Activated B cell treated with CpG ODN at 0.5 μM for 24 hours (primary cell): ENCODE measurements around the gene ELAPOR1. TPM values are rescaled to one million over a fixed set of nuclear protein-coding genes. Genes with fewer than 3 reads are reported as not detected.

ENCODE experiments used
- ATAC-seq: fragments of 200-7000 bp; cut with Tn5 transposase; one replicate; pipeline ENCODE4 v1.10.0; 2021; ENCODE audit warnings: low read depth, mild to moderate bottlenecking, moderate library complexity
- CTCF ChIA-PET: fragments of 350-600 bp; sonication (Branson Sonifier 250); formaldehyde crosslinking; loops from one replicate; lab custom pipeline; 2021; ENCODE audit warnings: antibody characterized with exemption; lab: Charles Lee
- POLR2A ChIA-PET: fragments of 350-600 bp; sonication (Branson Sonifier 250); formaldehyde crosslinking; loops from one replicate; lab custom pipeline; 2021; ENCODE audit warnings: antibody characterized with exemption; lab: Charles Lee
- DNase-seq: peaks from one replicate; pipeline ENCODE4 v3.0.0; 2022
- H3K27ac Mint-ChIP-seq: one replicate; pipeline ENCODE4 v1.8.0; 2020; ENCODE audit warnings: mixed read lengths
- H3K27me3 Mint-ChIP-seq: one replicate; pipeline ENCODE4 v1.8.0; 2021; ENCODE audit warnings: mixed read lengths
- H3K36me3 Mint-ChIP-seq: one replicate; pipeline ENCODE4 v1.8.0; 2021; ENCODE audit warnings: low read depth, mixed read lengths
- H3K4me1 Mint-ChIP-seq: one replicate; pipeline ENCODE4 v1.8.0; 2021; ENCODE audit warnings: mixed read lengths
- H3K4me3 Mint-ChIP-seq: one replicate; pipeline ENCODE4 v1.8.0; 2020; ENCODE audit warnings: mild to moderate bottlenecking, mixed read lengths
- H3K9me3 Mint-ChIP-seq: one replicate; pipeline ENCODE4 v1.8.0; 2020; ENCODE audit warnings: mixed read lengths
- intact Hi-C: fragments of 100-400 bp; cut with micrococcal nuclease; formaldehyde crosslinking; loops from one replicate; pipeline ENCODE4 v1.15.1; 2024
- total RNA-seq: library from RNA; stranded (reverse); gene quantifications from 2 replicates; pipeline ENCODE4 v1.2.3, GENCODE V29; 2022
- TF ChIP-seq, protein P1 (sequence below): fragments of 200-600 bp; IDR thresholded peaks from one replicate; pipeline ENCODE4 v1.8.0; 2022; ENCODE audit warnings: antibody characterized with exemption, mild to moderate bottlenecking

ELAPOR1 gene
- total RNA-seq, 1 donor from 2014 or later, result 0.38 TPM

DNA sequence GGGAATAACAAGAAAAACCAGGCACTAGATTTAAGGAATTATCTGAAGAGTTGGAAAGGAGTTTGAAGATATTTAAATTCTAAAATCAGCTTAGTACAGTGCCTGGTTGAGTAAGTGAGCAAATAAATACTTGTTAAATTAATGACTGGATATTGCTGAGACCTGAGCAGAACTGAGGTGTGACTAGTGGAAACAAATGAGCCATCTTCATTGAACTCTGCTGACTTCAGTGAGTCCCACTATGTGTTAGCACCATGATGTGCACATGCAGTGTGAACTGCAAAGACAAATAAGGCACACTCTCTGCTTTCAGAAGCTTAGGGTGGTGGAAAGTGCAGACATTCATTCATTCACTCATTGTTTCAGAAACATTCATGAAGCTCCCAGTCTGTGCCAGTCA, 48.7 kb downstream of the ELAPOR1 start:
- no peaks in the 10 kb centered on the region for H3K9me3 Mint-ChIP-seq
- no peak for DNase-seq
- ATAC-seq, result no peak
- H3K4me1 Mint-ChIP-seq, result peaks cover 11% of the 10 kb centered on the region
- no peak overlapping the region for H3K4me3 Mint-ChIP-seq
- no peaks in the 10 kb centered on the region for H3K36me3 Mint-ChIP-seq
- no peaks in the 10 kb centered on the region for H3K27me3 Mint-ChIP-seq
- ChIA-PET POLR2A (no interaction called here), CTCF (no interaction called here)
- intact Hi-C loops, result no loop called here
- TF ChIP-seq, protein P1, sequence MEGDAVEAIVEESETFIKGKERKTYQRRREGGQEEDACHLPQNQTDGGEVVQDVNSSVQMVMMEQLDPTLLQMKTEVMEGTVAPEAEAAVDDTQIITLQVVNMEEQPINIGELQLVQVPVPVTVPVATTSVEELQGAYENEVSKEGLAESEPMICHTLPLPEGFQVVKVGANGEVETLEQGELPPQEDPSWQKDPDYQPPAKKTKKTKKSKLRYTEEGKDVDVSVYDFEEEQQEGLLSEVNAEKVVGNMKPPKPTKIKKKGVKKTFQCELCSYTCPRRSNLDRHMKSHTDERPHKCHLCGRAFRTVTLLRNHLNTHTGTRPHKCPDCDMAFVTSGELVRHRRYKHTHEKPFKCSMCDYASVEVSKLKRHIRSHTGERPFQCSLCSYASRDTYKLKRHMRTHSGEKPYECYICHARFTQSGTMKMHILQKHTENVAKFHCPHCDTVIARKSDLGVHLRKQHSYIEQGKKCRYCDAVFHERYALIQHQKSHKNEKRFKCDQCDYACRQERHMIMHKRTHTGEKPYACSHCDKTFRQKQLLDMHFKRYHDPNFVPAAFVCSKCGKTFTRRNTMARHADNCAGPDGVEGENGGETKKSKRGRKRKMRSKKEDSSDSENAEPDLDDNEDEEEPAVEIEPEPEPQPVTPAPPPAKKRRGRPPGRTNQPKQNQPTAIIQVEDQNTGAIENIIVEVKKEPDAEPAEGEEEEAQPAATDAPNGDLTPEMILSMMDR, result no peak
- no peak overlapping the region for H3K27ac Mint-ChIP-seq

DNA sequence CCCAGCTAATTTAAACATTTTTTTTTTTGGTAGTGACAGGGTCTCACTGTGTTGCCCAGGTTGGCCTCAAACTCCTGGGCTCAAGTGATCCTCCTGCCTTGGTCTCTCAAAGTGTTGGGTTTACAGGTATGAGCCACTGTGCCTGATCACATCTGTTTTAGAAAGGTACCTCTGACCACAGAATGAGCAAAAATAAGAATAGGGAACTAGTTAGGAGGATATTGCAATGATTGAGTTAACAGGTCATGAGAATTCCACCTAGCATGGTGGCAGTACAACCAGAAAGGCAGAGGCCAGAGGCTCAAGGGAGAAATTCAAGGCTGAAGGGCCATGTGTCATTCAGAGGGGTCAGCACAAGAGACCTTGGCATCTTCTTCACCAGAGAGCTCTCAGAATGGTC, 49.6 kb downstream of the ELAPOR1 start:
- Mint-ChIP-seq H3K4me3 (no peak overlapping the region), H3K27me3 (no peaks in the 10 kb centered on the region), H3K27ac (no peak overlapping the region), H3K36me3 (no peaks in the 10 kb centered on the region), H3K4me1 (peaks cover 11% of the 10 kb centered on the region), H3K9me3 (no peaks in the 10 kb centered on the region)
- CTCF ChIA-PET, result interaction anchor here (0.6 kb wide), 1 partner anchor 50 kb away, joined by 3 read pairs; the partner anchor contains the start of gene ELAPOR1
- ATAC-seq, result no peak
- intact Hi-C loops, result no loop called here
- POLR2A ChIA-PET, result no interaction called here
- TF ChIP-seq, protein P1, result no peak
- DNase-seq, result no peak

Other genes with a start within 250 kb of the ELAPOR1 start
- gene GPSM2, start 237.1 kb upstream of the ELAPOR1 start, total RNA-seq, result 1.5 and 2.6 TPM in 2 replicates
- 19.5 and 28.3 TPM in 2 replicates for gene CLCC1, start 150.6 kb upstream of the ELAPOR1 start, total RNA-seq
- gene WDR47, start 72.0 kb upstream of the ELAPOR1 start, total RNA-seq, result 10.3 and 10.9 TPM in 2 replicates
- gene TAF13, start 38.1 kb upstream of the ELAPOR1 start, total RNA-seq, result 18.5 and 21.2 TPM in 2 replicates
- gene TMEM167B, start 23.4 kb upstream of the ELAPOR1 start, total RNA-seq, result 45.0 and 48.2 TPM in 2 replicates
- gene SARS1, start 99.8 kb downstream of the ELAPOR1 start, total RNA-seq, result 182 and 188 TPM in 2 replicates
- 0.81 and 1.1 TPM in 2 replicates for gene CELSR2, start 135.4 kb downstream of the ELAPOR1 start, total RNA-seq
- gene PSRC1, start 169.0 kb downstream of the ELAPOR1 start, total RNA-seq, result 0.69 TPM in 1 of 2 replicates, not detected in the other
- not detected in 2 replicates for gene MYBPHL, start 192.9 kb downstream of the ELAPOR1 start, total RNA-seq